GM19438 (cell line): ENCODE results near the gene GCC1.

Source experiments
- ATAC-seq: cut with Tn5 transposase; IDR thresholded peaks from one replicate; pipeline ENCODE4 v1.9.1; 2021; ENCODE audit warnings: low read depth; ENCODE audit not compliant: unreplicated experiment

The GCC1 gene, protein sequence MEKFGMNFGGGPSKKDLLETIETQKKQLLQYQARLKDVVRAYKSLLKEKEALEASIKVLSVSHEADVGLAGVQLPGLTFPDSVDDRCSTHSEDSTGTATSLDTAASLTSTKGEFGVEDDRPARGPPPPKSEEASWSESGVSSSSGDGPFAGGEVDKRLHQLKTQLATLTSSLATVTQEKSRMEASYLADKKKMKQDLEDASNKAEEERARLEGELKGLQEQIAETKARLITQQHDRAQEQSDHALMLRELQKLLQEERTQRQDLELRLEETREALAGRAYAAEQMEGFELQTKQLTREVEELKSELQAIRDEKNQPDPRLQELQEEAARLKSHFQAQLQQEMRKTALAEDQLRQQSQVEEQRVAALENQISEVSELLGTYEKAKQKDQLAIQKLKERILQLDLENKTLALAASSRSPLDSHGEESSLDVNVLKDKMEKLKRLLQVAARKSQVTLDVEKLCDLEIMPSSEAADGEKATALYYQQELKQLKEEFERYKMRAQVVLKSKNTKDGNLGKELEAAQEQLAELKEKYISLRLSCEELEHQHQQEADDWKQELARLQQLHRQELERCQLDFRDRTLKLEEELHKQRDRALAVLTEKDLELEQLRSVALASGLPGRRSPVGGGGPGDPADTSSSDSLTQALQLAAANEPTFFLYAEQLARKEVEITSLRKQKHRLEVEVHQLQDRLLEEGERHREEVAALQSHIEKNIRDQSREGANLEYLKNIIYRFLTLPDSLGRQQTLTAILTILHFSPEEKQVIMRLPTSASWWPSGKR

DNA sequence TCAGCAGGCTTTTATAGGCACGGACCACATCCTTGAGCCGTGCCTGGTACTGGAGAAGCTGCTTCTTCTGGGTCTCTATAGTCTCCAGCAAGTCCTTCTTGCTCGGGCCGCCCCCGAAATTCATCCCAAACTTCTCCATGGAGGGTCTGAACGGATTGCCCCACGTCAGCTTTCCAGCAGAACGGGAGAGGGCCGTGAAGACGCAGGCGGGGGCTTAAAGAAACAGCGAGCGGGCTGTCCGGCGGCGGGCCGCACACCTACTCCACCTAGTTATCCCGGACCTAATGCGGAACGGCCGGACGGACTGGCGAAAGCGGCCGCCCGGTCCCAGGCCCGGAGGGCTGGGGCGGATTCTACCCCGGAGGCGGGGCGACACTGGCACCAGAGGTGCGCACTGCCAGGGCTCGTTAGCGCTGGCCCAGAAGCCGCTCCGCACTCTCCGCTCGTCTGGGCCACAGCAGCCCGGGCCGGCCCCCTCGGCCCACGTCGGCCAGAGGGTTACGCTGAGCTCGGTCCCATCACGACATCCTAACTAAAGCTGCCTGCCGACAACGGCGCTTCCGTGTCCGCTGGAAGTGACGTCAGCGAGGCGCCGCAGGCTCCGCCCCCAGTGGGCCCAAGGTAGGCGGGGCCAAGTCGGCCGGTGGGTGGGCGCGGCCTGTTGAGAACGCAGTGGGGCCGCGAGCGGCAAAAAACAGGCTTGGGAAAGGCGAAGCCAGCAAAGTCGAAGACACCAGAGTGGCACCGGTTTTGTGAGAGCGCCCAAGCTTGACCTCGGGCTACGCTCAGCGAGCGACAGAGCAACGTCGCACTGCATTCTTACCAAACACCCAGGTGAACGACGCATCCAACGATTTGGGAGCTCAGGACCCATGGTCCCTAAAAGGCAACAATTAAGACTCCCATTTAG is at the start of gene GCC1:
Gene GCC1, minus strand, starts transcription at position 553 of the 910 bp plus-strand sequence. Its CDS starts 414 bp downstream, at position 139.
- peak; percentile 70 for ATAC-seq

DNA sequence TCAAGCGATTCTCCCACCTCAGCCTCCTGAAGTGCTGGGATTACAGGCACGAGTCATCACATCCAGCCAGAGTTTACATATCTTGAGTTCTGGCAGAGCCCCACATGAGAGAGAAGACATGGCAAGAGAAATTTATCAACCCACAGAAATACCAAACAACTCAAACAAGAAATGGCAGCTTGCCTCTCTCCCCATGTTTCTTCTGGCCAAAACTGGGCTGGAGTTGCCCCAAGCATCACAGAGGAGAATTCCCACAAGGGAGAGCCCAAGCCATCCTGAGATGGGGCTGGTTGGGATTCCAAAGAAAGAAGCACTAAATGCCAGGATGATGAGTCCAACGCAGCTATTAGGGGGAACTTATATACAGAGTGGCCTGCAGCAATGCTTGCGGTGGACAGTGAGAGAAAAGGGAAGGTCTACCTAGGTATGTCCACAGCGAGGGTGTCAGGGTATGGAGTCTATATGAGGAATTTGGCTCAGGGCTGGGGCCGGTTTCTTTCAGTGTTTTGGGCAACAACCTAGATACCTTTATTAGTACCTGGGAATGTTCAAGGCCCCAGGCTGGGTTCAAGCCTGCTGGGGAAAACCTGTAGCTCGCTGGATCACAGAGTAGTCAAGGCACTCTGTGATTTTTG is 47.0 kb upstream of the GCC1 start:
- no peak for ATAC-seq

DNA sequence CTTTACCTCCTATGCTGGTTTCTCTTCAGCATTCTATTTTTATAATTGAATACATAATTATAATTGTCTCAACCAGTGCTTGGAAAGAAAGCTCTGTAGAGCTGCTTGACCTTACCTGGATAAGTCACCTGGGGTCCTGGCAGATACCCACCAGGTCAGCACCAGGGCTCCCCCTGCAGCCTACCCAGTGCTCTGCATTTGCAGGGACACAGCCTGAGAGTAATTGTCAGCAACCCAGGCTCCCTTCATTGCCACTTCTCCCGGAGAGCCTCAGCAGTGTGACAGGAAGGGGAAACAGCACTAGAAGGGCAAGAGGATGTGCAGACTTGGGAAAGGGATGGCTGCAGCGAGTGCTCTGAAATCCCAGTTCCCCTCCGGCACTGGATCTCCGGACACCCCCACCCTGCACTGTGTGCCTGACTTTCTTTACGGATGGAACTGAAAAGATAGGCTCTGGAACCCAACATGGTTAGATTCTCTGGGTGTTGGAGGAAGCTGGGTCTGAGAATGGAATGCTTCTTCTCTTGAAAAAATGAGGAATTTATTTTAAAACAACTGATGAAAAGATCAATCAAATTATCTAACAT is 44.0 kb upstream of the GCC1 start:
- no peak for ATAC-seq

DNA sequence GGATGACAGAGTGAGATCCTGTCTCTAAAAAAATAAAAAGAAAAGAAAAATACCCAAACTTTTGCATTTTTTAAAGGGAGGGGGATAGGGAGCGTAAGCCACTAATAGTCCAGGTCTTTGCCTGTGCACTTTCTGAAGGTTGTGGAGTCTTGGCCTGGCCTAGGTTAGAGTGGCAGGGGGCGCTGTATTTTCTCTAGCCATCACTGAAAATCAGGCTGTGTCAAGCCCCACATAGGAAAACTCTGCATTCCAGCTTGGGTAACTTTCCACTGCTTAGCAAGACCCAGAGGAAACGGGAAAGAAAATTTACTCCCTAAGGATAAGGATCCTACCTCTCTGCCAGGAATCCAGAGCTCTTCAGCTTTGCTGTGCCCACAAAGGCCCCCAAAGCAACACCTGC is 43.0 kb upstream of the GCC1 start:
- ATAC-seq = no peak

DNA sequence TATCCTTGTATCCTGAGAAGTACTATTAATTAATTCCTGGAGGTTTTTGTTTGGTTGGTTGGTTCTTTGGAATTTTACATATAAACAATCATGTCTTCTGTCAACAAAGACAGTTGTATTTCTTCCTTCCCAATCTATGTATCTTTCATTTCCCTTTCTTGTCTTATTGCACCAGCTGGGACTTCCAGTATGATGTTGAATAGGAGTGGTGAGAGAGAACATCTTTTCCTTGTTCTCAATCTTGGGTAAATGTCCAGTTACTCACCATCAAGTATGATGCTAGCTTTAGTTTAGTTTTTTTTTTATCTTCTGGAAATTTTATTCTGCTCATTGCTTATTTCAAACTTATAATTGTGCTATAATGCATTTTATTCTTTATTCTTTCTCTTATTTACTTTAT is 39.9 kb upstream of the GCC1 start:
- ATAC-seq = no peak

DNA sequence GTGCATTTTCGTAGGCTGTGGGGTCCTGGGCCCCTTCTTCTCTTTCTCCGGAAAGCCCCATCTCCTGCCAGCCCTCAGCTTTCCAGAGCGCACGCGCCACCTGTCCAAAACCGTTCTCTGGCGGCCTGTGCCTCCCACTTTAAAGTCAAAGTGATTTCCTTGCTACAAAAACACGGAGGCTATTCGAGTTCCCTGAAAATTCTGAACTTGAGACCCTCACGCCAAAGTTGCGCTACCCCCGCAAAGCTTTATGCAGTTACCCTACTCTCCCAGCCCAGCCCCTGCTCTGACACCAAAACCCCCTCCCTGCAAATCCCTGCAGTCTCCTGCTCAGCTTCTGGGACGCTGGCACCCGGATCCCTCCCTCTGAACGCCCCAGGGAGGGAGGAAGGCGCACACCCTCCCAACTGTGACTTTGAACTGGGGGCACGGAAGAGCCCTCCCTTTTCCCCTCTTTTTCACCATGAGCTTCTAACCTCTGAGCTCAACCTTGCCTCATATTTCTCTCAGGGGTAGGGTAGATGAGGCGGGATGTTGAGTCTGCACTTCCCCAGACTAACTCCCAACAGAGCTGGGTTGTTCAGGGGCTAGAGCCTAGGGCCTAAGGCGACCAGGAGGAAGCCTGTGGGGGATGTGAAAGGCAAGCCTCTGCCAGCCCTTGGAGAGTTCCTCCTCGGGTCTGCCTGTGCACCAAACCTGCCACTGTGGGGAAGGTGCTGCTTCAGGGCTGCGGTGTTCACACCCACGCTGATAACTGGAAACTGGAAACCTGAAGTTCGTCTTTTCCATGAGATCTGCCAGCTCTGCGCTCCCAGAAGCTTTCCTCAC is 35.2 kb upstream of the GCC1 start:
- no peak for ATAC-seq

DNA sequence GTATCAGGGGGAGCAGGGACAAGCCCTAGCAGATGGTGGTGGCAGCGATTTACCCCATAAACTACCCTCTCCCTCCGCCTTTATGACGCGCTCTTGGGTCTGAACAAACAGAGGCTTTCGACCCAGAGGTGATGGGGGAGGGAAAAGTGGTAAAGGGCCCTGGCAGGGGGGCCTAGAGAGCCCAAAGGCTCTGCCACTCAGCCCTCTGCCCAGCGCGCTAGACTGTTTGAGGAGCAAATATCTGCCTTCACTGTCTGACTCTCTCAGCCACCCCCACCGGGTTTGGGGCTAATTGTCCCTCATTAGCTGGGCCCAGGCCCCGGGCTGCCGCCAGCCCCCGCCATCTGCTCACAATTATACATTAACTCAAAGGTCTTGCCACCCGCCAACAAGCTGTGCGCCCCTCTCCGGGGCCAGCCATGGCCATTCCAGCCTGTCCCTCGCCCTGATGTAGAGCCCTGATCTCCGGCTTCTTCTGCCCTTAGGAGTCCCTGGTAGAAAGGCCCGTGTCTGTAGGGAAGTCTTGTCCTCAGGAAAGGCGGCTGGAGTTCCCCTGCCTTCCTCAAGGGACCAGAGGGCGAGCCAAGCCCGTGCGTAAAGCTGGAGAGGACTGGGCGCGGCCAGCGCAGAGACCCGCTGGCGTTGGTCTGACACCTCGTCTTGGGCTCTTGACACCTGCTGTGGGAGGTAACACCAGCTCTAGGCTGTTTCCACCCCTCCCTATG is 34.4 kb upstream of the GCC1 start:
- no peak for ATAC-seq

DNA sequence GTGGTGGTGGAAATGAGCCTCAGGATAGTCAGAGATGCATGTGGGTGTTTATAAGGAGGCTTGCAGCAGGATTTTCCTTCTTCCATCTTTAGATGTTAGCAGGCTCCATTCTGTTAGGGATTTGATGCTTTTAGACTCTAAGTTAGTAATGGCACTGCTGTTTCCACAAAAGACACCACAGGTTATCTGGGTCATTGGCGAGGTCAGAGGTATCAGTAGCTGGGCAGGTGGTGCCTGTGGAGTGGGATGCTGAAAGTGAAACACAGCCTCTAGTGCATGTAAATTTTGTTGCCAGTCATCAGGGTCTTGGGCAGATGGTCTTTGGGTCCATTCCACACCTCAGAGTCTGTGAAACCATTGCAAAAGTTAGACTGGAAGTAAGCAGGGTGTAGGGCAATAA is 33.4 kb upstream of the GCC1 start:
- ATAC-seq = no peak

DNA sequence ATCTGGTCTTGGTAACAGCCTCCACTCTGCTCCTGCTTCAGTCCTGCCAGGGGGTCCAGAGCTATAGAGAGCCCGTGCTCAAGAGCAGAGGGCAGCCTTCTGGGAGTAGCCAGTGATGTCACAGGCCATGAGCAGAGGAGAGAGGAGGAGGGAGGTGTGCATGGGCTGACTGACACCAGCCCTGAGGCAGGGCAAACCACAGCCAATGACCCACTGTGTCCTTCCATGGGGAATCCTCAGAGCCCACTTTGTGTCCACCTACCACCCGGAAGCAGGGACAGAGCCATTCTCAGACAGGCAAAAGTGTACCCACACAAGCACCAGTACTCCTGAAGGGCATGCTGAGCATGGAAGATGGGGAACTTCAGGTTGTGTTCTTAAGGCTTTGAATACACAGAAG is 32.6 kb upstream of the GCC1 start, which contains the start of gene PAX4:
Gene PAX4, minus strand, starts transcription at position 101 of the 400 bp plus-strand sequence. CDS start 2,214 bp downstream, outside the sequence.
- no peak for ATAC-seq

DNA sequence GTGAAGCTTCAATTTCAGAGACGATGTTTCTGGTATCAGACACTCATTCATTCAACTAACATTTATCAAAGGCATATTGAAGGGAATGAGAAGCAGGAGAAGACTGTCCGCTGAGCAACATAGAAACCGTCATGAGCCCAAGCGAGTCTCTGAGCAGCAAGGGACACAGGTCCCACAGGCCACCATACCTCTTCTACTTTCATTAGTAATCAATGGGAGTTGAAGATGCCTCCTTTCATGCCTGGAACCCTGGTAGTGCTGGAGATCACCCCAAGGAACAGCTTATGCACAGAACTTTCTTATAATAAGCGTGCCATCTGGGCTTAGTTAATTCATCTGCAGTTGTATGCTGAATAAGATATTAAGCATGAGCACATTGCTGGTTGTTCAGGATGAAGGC is 31.3 kb upstream of the GCC1 start:
- no peak for ATAC-seq

DNA sequence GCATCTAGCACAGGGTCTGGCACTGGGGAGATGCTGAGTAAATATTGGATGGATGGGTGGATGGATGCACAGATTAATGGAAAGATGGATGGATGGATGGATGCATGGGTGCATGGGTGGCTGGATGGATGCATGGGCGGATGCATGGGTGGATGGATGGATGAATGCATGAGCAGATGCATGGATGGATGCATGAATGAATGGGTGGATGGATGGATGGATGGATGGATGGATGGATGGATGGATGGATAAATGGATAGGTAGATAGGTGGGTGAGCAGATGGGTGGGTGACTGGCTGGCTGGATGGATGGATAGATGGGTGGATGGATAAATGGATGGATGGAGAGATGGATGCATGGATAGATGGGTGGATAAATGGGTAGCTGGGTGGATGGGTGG is 26.9 kb upstream of the GCC1 start:
- ATAC-seq = no peak

DNA sequence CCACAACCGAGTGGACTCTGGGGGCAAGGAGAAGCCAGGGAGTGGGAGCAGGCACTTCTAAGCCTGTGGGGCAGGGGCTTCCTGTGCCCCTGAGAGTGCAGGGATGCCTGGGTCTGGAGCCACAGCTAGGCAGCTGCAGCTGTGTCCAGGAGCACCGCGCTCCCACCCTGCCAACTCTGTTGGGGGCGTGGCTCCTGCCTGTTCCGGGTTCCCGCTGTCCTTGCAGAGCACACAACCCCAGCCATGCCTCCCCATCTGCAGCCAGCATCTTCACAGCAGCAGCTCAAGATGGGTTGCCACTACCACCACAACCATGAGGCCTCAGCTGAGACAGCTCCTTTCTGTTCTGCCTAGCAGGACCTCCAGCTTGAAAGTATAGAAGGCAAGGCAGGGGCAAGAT is 23.9 kb upstream of the GCC1 start:
- ATAC-seq = no peak

DNA sequence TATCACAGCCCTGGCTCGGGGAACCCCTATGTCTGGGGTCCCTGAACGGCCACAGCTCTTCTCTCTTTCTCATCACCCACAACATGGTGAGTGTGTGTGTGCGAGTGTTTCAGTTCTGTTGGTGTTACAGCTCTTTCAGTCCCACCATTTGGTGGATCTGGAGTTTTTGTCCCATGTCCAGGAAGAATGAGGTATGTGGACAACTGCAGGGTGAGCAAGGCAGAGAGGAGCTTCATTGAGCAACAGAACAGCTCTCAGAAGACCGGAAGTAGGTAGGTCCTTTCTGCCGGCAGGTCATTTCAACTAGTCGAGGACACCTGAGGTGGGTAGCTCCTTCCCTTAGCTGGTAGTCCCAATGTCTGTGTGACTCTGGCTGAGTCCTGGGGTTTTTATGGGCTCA is 23.1 kb upstream of the GCC1 start:
- ATAC-seq = no peak

DNA sequence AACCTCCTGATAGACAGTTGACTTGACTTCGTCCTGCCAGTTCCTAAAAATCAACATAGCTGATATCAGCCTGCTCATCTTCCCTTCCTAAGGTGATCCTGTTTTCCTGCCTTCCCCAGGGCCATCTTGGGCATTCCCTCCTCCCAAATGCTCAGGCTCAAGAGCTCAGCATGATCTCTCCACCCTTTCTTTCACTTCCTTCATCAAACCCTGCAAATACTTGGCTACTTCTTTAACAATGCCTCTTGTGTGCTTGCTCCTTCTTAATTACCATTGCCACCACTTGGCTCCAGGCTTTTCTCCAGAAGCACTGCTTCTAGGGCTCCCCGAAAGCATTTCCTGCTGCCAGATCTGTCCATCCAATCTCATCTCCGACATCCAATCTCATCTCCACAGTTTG is 15.5 kb upstream of the GCC1 start:
- no peak for ATAC-seq

DNA sequence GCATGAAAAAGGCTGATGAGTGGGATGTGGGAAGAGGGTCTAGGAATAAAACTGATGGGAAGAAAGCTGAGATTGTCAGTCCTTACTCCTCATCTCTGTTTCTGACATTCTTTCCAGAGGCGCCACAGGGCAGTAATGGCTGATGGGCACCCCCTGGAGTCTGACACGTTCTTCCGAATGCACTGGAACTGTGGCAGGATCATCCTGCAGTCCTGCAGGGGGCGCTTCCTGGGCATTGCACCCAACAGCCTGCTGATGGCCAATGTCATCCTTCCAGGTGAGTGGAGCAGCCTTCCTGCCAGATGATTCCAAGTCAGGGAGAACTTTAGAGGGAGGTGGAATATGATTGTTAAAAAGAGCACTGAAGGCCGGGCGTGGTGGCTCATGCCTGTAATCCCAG is 12.9 kb upstream of the GCC1 start:
- no peak for ATAC-seq

DNA sequence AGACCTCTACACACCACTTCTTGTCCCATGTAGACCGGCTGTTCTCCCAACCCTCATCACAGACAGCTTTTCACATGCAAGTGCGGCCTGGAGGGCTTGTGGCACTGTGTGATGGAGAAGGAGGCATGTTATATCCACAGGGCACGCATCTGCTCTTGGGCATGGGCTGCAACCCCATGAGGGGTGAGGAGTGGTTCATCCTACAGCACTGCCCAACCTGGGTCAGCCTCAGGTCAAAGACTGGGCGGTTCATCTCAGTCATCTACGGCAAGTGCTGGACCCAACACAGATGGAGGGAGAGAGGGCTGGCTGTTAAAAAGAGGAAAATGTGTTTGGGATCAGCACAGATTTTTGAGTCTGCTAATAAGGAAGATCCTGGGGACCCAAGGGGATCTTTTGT is 10.3 kb upstream of the GCC1 start:
- no peak for ATAC-seq

DNA sequence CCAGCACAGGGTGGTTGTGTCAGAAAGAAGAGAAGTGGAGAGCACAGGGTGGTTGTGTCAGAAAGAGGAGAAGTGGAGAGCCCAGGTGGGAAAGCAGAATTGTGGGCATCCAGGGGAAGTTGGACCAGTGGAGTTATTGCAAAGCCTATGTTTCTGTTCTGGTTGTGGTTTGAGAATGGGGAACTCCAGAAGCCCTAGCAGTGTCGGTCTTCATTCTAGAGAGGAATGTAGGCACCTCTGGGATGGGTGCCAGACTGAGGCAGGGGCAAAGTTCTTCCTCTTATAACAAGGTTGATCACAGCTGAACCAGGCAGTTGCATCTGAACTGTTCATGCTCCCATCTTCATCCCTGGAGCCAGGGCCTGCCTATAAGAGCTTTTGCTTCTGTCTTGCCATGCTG is 9.1 kb upstream of the GCC1 start:
- no peak for ATAC-seq

DNA sequence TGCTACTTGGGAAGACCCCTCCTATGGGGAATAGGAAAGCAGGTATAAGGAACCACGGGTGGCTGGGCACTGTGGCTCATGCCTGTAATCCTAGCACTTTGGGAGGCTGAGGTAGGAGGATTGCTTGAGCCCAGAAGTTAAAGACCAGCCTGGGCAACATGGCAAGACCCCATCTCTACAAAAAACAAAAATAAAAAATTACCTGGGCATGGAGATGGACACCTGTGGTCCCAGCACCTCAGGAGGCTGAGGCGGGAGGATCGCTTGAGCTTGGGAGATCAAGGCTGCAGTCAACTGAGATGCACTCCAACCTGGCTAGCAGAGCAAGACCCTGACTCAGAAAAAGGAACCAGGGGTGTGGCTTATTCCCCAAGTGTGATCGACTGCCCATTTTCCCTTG is 7.2 kb upstream of the GCC1 start:
- no peak for ATAC-seq

DNA sequence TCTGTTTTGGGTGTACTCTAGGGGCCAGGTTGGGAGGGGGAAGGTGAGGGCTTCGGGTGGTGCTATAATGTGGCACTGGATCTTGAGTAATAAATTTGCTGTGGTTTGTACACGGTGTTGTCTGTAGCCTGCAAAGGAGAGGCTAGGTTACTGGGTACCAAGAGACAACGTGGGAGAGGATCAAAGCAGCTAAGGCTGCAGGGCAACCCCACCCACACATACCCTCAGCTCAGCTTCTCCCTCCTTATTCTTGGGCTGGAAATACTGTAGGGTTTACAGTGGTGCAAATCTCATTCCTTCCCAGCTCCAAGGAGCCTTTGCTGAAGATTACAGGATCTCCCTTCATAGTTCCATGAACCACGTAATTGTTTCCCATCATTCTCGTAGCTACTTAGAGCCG is 6.2 kb upstream of the GCC1 start:
- no peak for ATAC-seq
